ENCODE results near the gene SLC16A2. TPM values are rescaled to one million over a fixed set of nuclear protein-coding genes. Genes with fewer than 3 reads are reported as not detected.

SLC16A2 gene
- total RNA-seq, 3 donors from 2014 or later, result 1.3 to 7.9 (median 2.3) TPM

DNA sequence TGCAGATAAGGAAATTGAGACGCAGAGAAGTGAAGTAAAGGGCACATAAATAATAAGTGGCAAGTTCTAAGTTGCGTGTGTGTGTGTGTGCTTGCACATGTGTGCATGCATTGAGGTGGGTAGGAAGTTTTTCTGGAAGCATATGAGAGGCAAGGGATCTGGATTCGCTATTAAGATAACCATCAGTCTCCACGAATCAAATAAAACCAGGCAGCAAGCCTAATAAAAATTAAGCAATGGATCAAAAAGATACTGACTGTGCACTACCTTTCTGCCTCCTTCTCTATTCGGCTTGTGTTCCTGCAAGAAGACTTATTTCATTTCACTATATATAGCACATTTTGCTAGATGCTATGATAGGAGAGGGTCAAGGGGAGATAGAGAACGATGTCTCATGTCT lies 23.8 kb downstream of the SLC16A2 start:
- intact Hi-C loops (cut with DNase I, micrococcal nuclease), result no loop called here

DNA sequence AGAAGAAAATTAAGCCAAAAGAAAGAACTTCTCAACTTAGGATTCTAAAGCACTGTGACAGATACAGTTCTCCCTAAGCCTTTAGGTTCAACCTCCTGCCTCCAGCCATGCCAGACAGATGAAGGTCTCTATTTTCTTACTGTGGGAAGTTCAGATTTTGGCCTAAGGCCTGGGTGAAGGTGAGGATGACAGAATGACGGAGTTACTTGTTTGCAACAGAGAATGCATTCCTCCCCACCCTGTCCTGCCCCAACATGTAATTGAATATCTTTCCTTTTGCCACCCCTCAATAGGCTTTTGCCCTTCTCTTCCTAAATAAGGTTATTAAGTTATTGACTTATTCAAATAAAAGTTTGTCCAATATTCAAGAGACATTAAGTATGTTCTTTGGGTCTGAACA lies 25.6 kb downstream of the SLC16A2 start:
- no peak for ATAC-seq
- no peak for TF ChIP-seq CTCF (IDR thresholded peaks at IDR 0.05)
- H3K4me1 ChIP-seq (ENCODE audit: low read depth), result no peaks in the 10 kb centered on the region

More for the DNA sequence above, 23.8 kb downstream of the SLC16A2 start:
- DNase-seq, result no peak
- H3K36me3 ChIP-seq (ENCODE audit: low read depth), result no peaks in the 10 kb centered on the region
- no peak for ATAC-seq
- H3K9me3 ChIP-seq, result no peaks in the 10 kb centered on the region
- TF ChIP-seq CTCF (IDR thresholded peaks at IDR 0.05), result no peak
- no peak overlapping the region for H3K4me3 ChIP-seq
- no peaks in the 10 kb centered on the region for H3K4me1 ChIP-seq (ENCODE audit: low read depth)

GRCh38 chrX:74448669-74449068 lies 27.4 kb downstream of the SLC16A2 start:
- no peak for ATAC-seq
- TF ChIP-seq CTCF (IDR thresholded peaks at IDR 0.05), result no peak
- Histone ChIP-seq H3K4me3 (no peak overlapping the region), H3K36me3 (ENCODE audit: low read depth) (no peaks in the 10 kb centered on the region), H3K9me3 (no peaks in the 10 kb centered on the region), H3K4me1 (ENCODE audit: low read depth) (no peaks in the 10 kb centered on the region)
- DNase-seq, result no peak
- intact Hi-C loops (cut with DNase I, micrococcal nuclease), result no loop called here

More for the DNA sequence above, 25.6 kb downstream of the SLC16A2 start:
- DNase-seq, result no peak
- no peaks in the 10 kb centered on the region for H3K36me3 ChIP-seq (ENCODE audit: low read depth)
- intact Hi-C loops (cut with DNase I, micrococcal nuclease), result no loop called here
- no peaks in the 10 kb centered on the region for H3K9me3 ChIP-seq
- no peak overlapping the region for H3K4me3 ChIP-seq

DNA sequence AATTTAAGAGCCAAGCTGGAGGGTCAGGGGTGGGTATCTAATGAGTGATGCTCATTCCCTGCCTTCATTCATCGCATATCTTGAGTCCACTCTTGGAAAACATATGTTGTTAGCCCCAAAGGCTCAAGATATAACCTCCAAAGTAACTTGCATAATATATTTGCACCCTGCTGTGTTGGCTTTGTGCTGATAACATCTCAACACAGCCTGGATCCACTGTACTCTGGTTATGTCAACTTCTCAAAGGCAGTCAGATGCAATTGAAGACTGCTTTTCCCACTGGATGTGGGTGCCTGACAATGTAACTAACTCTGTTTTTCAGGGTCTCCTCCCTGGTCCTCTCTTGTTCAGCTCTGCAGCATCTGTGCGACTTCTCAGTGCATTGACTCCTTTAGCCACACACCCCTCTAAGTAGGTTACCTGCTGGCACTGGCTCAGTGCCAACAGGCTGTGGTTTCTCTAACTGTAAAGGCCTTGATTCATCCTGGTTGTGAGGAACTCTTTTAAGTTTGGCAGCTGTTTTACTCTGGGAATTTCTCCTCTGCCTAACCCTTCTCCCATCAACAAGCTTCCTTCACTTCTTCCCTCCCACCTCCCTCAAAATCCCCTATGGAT lies 28.1 kb downstream of the SLC16A2 start:
- intact Hi-C loops (cut with DNase I, micrococcal nuclease), result no loop called here
- Histone ChIP-seq H3K36me3 (ENCODE audit: low read depth) (no peaks in the 10 kb centered on the region), H3K4me1 (ENCODE audit: low read depth) (no peaks in the 10 kb centered on the region), H3K9me3 (no peaks in the 10 kb centered on the region), H3K4me3 (no peak overlapping the region)
- DNase-seq (no peak), ATAC-seq (no peak)
- no peak for TF ChIP-seq CTCF (IDR thresholded peaks at IDR 0.05)

DNA sequence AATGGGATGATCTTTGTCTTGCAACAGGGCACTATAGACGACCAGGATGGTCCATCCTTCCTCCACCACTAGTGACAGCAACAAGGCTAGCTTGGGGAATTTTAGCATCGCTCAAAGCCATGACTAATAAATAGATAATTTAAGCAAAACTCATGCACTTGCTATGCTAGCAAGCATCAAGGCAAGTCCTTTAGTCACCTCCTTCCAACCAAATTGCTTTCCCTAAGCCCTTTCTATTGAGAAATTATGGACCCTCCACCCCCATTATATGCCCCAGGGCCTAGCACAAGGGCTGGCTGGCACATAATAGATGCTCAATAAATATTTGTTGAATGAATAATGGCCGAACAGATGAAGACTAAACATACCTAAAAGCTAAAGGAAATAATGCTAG lies 28.6 kb downstream of the SLC16A2 start:
- TF ChIP-seq CTCF (IDR thresholded peaks at IDR 0.05), result no peak
- no peaks in the 10 kb centered on the region for H3K9me3 ChIP-seq
- H3K4me3 ChIP-seq, result no peak overlapping the region
- no peak for DNase-seq
- no peaks in the 10 kb centered on the region for H3K4me1 ChIP-seq (ENCODE audit: low read depth)
- intact Hi-C loops (cut with DNase I, micrococcal nuclease), result no loop called here
- H3K36me3 ChIP-seq (ENCODE audit: low read depth), result no peaks in the 10 kb centered on the region
- ATAC-seq, result no peak

Data from mucosa of descending colon (tissue), 3 donors.